ENCODE data around the gene NBR1.
A peak's percentile ranks its signal among the peaks of the same experiment; 100 is the strongest.

- TF ChIP-seq POLR2AphosphoS5 (IDR thresholded peaks at IDR 0.05) (peak in 2 of 3 donors; percentile 50 to 68), POLR2A (IDR thresholded peaks at IDR 0.05) (no peak), CTCF (IDR thresholded peaks at IDR 0.05 in 8 of 11, conservative IDR thresholded peaks at IDR 0.05 in 3 of 11) (no peak)
These were observed 1.4 kb upstream of the NBR1 start for GRCh38 chr17:43169561-43170139.

All from spleen (tissue), 7 donors.